ENCODE data around the gene SCNN1G.

SCNN1G gene

DNA sequence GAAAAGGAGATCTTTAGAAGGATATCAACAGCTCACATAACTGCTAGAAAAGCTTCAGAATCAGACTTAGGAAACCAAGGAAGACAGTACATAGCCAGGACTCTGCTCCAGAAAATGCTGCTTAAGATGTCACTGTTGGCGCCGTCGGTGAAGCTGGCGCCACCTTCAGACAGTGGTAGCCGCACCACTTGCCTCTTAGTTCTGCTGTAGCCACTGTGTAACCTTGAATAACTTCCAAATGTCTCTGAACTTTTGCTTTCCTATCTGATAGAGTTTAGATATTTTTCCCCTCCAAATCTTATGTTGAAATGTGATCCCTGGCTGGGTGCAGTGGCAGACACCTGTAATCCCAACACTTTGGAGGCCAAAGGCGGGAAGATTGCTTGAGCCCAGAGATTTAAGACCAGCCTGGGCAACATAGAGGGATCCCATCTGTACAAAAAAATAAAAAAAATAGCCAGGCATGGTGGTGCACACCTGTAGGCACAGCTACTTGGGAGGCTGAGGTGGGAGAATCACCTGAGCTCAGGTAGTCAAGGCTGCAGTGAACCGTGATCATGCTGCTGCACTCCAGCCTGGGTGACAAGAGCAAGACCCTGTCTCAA lies 27.0 kb upstream of the SCNN1G start:
- no peak for DNase-seq (ENCODE audit: low read depth)

GRCh38 chr16:23156110-23156509 lies 26.4 kb upstream of the SCNN1G start:
- DNase-seq (ENCODE audit: low read depth), result no peak

DNA sequence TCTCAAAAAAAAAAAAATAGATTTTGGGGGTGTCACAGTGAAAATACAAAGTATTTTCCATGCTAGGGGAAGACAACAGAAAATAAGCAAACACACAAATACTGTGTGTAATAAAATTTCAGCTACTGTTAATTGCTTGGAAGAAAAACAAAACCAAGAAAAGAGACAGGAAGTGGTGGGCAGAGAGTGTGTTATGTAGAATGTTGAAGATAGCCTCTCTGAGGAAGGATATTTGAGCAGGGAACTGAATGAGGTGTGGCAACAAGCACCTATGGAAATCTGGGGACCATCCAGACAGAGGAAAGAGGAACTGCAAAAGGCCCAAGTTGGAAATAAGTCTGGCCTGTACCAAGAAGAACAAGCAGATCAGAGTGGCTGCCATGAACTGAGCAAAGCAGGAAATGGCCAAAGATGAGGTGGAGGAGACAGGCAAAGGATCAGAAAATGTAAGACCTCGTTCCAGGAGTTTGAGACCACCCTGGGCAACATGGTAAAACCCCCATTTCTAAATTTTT lies 25.5 kb upstream of the SCNN1G start:
- no peak for DNase-seq (ENCODE audit: low read depth)

GRCh38 chr16:23158114-23158513 lies 24.4 kb upstream of the SCNN1G start:
- DNase-seq (ENCODE audit: low read depth), result no peak

DNA sequence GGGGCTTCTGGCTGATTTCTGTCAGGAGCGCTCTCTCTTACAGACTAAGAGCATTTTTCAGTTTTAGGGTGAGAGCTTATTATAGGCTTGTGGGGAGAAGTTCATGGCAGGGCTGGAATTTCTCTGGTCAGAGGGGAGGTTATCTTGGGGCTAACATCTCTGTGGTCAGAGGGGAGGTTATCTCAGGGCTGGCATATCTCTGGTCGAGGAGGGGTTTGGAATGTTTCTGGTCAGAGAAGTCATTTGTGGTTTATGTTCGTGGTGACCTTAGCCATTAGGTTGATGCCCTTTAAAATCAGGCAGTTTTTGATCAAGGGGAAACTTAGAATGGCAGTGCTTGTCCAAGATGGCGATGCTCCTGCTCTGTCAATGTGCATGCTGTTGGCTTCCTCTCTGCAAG lies 22.5 kb upstream of the SCNN1G start:
- DNase-seq (ENCODE audit: low read depth), result no peak

DNA sequence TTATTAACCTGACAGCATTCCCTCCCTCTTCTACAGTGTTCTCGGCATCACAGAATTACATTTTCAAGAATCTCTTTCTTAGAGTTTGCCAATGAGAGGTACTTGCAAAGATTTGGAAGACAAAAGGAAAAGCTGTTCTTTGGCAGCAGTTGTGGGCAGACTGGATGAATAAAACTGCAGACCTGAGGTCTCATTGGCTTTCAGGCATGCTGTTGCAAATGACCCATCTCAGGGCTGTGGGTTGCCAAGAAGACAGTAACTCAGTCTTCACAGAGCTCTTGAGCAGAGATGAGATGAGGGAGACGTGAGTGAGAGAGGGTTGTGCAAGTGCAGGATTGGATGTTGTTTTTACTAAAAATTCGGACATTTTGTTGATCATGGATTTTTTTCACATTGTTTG lies 22.0 kb upstream of the SCNN1G start:
- DNase-seq (ENCODE audit: low read depth), result no peak

- DNase-seq (ENCODE audit: low read depth), result no peak
Measured at GRCh38 chr16:23163921-23164320, 18.6 kb upstream of the SCNN1G start.

- no peak for DNase-seq (ENCODE audit: low read depth)
Measured at GRCh38 chr16:23164736-23165135, 17.8 kb upstream of the SCNN1G start.

GRCh38 chr16:23172583-23172982 lies 10.0 kb upstream of the SCNN1G start:
- DNase-seq (ENCODE audit: low read depth), result no peak

DNA sequence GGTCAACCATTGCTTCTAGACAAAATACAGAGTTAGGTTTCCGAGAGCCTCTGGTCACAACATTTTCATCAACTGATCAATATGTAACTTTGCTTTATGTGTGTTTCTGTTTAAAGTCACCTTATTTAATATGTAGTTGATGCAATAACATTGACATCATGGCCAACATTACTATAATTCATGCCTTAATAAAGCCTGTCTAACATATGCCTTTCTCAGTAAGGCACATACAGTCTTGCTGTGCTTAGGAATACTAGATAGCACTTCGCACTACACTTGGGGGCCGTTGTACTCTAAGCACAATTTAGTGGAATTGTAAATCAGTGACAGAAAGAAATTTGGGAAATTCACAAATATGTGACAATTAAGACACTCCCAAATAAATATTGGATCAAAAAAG lies 9.6 kb upstream of the SCNN1G start:
- DNase-seq (ENCODE audit: low read depth), result no peak

DNA sequence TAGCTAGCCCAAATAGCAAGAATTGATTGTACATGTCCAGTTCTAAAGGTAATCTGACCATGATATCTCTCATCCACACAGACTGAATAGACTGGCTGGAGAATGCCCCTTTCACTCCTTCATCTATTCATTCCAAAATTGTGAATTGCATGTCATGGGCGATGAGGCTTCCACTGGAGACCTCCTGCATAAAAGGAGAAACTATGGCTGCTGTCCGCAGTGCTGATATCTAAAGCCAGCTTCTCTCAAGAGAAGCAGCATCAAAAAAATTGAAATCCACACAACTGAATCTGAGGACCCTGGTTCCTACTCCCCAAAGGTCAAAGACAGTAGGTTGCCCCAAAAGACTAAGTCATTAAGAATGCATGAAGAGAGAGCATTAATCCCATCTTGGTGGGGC lies 7.9 kb upstream of the SCNN1G start:
- DNase-seq (ENCODE audit: low read depth), result no peak

GRCh38 chr16:23175651-23176050 lies 6.9 kb upstream of the SCNN1G start:
- no peak for DNase-seq (ENCODE audit: low read depth)

DNA sequence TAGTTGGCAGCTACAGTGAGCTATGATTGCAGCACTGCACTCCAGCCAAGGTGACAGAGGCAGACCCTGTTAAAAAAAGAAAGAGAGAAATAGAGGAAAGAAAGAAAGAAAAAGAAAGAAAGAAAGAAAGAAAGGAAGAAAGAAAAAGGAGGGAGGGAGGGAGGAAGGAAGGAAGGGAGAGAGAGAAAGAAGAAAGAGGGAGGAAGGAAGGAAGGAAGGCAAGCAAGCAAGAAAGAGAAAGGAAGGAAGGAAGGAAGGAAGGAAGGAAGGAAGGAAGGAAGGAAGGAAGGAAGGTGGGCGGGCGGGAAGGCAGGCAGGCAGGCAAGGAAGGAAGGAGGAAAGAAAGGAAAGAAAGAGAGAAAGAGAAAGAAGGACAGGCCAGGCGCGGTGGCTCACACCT lies 1.0 kb upstream of the SCNN1G start:
- no peak for DNase-seq (ENCODE audit: low read depth)

DNA sequence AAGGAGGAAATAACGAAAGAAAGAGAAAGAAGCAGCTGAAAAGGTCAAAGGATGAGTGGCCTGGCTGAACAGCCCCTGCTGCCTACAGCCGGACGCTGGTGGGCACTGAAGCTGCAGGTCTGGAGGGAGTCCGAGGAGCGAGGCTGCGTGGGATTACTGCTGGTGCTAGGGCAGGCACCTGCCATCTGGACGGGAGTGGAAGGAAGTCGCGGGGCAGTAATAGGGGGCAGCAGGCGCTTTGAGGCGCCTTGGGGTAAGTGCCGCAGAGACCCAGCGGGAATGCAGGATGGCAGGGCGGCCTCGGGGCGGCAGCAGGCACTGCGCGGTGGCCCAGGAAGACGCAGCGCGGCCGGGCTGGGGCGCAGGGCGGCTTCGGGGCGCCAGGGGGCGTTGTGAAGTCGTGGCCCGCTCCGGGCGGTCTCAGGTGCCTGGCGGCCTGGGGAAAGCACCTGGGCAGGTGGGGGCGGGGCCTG lies 303 bp upstream of the SCNN1G start:
- DNase-seq (ENCODE audit: low read depth), result peak; percentile 30

DNA sequence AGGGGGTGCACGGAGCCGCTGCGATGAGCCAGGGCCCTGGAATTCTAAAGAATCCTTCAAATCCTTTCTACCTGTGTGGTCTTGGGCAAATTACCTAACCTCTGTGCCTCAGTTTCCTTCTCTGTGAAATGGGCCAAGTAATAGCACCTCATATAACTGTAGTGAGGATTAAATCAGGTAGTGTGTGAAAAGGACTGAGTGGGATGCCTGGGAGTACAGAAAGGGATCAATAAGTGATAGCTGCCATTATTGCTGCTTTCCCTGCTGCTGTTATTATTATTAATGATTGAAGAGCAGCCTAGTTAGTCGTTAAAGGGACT lies 958 bp downstream of the SCNN1G start:
- DNase-seq (ENCODE audit: low read depth), result no peak

- DNase-seq (ENCODE audit: low read depth), result no peak
Measured at GRCh38 chr16:23185656-23186055, 3.1 kb downstream of the SCNN1G start.

- no peak for DNase-seq (ENCODE audit: low read depth)
Measured at GRCh38 chr16:23186171-23186570, 3.6 kb downstream of the SCNN1G start.

DNA sequence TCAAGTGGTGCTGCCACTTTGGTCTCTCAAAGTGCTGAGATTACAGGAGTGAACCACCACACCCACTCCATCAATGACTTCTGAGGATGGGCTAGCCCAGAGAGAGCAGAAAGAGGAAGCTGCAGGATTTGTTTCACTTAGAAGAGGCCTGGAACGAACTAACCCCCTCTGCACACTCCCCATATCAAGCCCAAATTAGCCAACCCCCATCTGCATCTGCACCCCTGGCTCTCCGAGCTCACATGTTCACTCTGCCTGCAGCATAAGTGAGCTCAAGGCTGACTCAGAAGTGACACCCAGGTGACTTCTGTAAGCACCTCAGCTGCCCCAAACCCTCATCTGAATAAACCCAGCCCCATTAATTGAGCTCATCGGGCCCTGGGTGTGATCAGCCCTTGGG lies 4.8 kb downstream of the SCNN1G start:
- no peak for DNase-seq (ENCODE audit: low read depth)

GRCh38 chr16:23188911-23189310 lies 6.4 kb downstream of the SCNN1G start:
- DNase-seq (ENCODE audit: low read depth), result no peak

GRCh38 chr16:23194497-23195221 lies 12.1 kb downstream of the SCNN1G start:
- no peak for DNase-seq (ENCODE audit: low read depth)

- no peak for DNase-seq (ENCODE audit: low read depth)
Measured at GRCh38 chr16:23195366-23195978, 12.9 kb downstream of the SCNN1G start.

DNA sequence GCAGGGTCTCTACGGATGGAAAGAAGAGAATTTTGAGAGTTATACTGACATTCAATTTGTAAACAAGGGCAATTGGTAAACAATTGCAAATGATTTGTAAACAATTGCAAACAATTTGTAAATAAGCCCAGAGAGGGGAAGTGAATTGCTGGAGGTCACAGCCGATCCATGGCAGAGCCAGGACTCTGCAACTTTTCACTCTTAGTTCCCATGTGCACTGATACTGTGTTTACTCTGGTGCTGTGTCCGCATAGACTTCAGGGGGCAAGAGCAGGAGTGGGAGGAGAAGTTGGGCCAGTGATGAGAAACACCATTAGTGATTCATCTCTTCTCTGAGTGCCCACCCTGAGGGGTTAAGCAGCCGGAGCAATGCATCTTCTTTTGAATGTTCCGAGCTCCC lies 14.0 kb downstream of the SCNN1G start:
- DNase-seq (ENCODE audit: low read depth), result no peak

DNA sequence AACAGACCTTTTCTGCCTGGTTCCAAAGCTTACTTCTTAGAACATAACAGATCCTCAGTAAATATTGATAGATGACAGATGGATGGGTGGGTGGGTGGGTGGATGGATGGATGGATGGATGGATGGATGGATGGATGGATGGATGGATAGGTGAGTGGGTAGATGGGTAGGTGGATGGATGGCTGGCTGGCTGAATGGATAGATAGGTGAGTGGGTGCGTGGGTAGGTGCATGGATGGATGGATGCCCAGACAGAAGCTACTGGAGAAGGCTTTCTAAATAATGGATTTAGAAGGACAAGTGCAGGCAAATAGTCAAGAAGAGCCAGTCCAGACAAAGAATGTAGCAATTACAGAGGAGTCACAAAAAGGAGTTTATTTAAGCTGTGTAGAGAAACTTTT lies 19.6 kb downstream of the SCNN1G start:
- DNase-seq (ENCODE audit: low read depth), result no peak

GRCh38 chr16:23206986-23207385 lies 24.4 kb downstream of the SCNN1G start:
- no peak for DNase-seq (ENCODE audit: low read depth)
